Measurements from ENCODE around the gene EML5.
"Not testable (repeated sequence)": the region's sequence is repeated elsewhere in the genome, so short reads cannot be mapped to it uniquely, and the experiment has no call there.

Gene EML5

GRCh38 chr14:88829188-88829587 lies 36.4 kb upstream of the EML5 start:
- Histone ChIP-seq H3K27me3 (ENCODE audit: control insufficient read depth in 1 of 2, insufficient read depth in 2 of 2, low read length in 2 of 2) (no peaks in the 10 kb centered on the region), H3K36me3 (ENCODE audit: control insufficient read depth in 1 of 2, insufficient read depth in 2 of 2, low read length in 2 of 2) (no peaks in the 10 kb centered on the region), H3K4me3 (ENCODE audit: low read depth in 1 of 2, low read length in 2 of 2) (no peak overlapping the region), H3K4me1 (ENCODE audit: control insufficient read depth in 1 of 2, insufficient read depth in 2 of 2, low read length in 2 of 2) (peaks cover 0 to 10% of the 10 kb centered on the region in 2 donors), H3K9ac (ENCODE audit: low read depth in 1 of 2, low read length in 2 of 2) (no peak overlapping the region), H3K27ac (ENCODE audit: low read depth, low read length) (no peak overlapping the region), H3K9me3 (ENCODE audit: control insufficient read depth in 1 of 2, low read length in 2 of 2) (no peaks in the 10 kb centered on the region)

GRCh38 chr14:88825503-88825902 lies 32.8 kb upstream of the EML5 start:
- no peak overlapping the region for H3K27ac ChIP-seq (ENCODE audit: low read depth, low read length)
- no peaks in the 10 kb centered on the region for H3K36me3 ChIP-seq (ENCODE audit: control insufficient read depth in 1 of 2, insufficient read depth in 2 of 2, low read length in 2 of 2)
- peaks cover 0 to 10% of the 10 kb centered on the region in 2 donors for H3K4me1 ChIP-seq (ENCODE audit: control insufficient read depth in 1 of 2, insufficient read depth in 2 of 2, low read length in 2 of 2)
- H3K27me3 ChIP-seq (ENCODE audit: control insufficient read depth in 1 of 2, insufficient read depth in 2 of 2, low read length in 2 of 2), result no peaks in the 10 kb centered on the region
- H3K9me3 ChIP-seq (ENCODE audit: control insufficient read depth in 1 of 2, low read length in 2 of 2), result no peaks in the 10 kb centered on the region
- peak overlapping the region in 1 of 2 donors; percentile 70 for H3K9ac ChIP-seq (ENCODE audit: low read depth in 1 of 2, low read length in 2 of 2)
- peak overlapping the region in 1 of 2 donors; percentile 96 for H3K4me3 ChIP-seq (ENCODE audit: low read depth in 1 of 2, low read length in 2 of 2)

GRCh38 chr14:88825078-88825458 lies 32.3 kb upstream of the EML5 start:
- Histone ChIP-seq H3K27me3 (ENCODE audit: control insufficient read depth in 1 of 2, insufficient read depth in 2 of 2, low read length in 2 of 2) (no peaks in the 10 kb centered on the region), H3K9me3 (ENCODE audit: control insufficient read depth in 1 of 2, low read length in 2 of 2) (no peaks in the 10 kb centered on the region), H3K27ac (ENCODE audit: low read depth, low read length) (no peak overlapping the region), H3K4me1 (ENCODE audit: control insufficient read depth in 1 of 2, insufficient read depth in 2 of 2, low read length in 2 of 2) (peaks cover 0 to 10% of the 10 kb centered on the region in 2 donors), H3K36me3 (ENCODE audit: control insufficient read depth in 1 of 2, insufficient read depth in 2 of 2, low read length in 2 of 2) (no peaks in the 10 kb centered on the region), H3K4me3 (ENCODE audit: low read depth in 1 of 2, low read length in 2 of 2) (peak overlapping the region; percentile 93 to 96), H3K9ac (ENCODE audit: low read depth in 1 of 2, low read length in 2 of 2) (peak overlapping the region; percentile 70 to 90)

GRCh38 chr14:88824314-88825077 lies 31.7 kb upstream of the EML5 start, which contains the start of gene TTC8:
TSS of gene TTC8 (plus strand) at chr14:88824651. CDS start at chr14:88824708, 57 bp downstream.
- H3K9ac ChIP-seq (ENCODE audit: low read depth in 1 of 2, low read length in 2 of 2), result peak within 1 kb of the TSS; percentile 70 to 90
- peak within 1 kb of the TSS; percentile 93 to 96 for H3K4me3 ChIP-seq (ENCODE audit: low read depth in 1 of 2, low read length in 2 of 2)
- H3K9me3 ChIP-seq (ENCODE audit: control insufficient read depth in 1 of 2, low read length in 2 of 2), result no peaks in the 10 kb centered on the region
- H3K27me3 ChIP-seq (ENCODE audit: control insufficient read depth in 1 of 2, insufficient read depth in 2 of 2, low read length in 2 of 2), result no peaks in the 10 kb centered on the region
- peak within 1 kb of the TSS; percentile 86 for H3K27ac ChIP-seq (ENCODE audit: low read depth, low read length)
- H3K4me1 ChIP-seq (ENCODE audit: control insufficient read depth in 1 of 2, insufficient read depth in 2 of 2, low read length in 2 of 2), result peaks cover 0 to 10% of the 10 kb centered on the region in 2 donors
- H3K36me3 ChIP-seq (ENCODE audit: control insufficient read depth in 1 of 2, insufficient read depth in 2 of 2, low read length in 2 of 2), result no peaks in the 10 kb centered on the region

GRCh38 chr14:88823968-88824313 lies 31.2 kb upstream of the EML5 start:
- Histone ChIP-seq H3K36me3 (ENCODE audit: control insufficient read depth in 1 of 2, insufficient read depth in 2 of 2, low read length in 2 of 2) (no peaks in the 10 kb centered on the region), H3K27ac (ENCODE audit: low read depth, low read length) (peak overlapping the region; percentile 86), H3K9ac (ENCODE audit: low read depth in 1 of 2, low read length in 2 of 2) (peak overlapping the region; percentile 13 to 70), H3K4me3 (ENCODE audit: low read depth in 1 of 2, low read length in 2 of 2) (peak overlapping the region; percentile 93 to 96), H3K4me1 (ENCODE audit: control insufficient read depth in 1 of 2, insufficient read depth in 2 of 2, low read length in 2 of 2) (peaks cover 0 to 10% of the 10 kb centered on the region in 2 donors), H3K27me3 (ENCODE audit: control insufficient read depth in 1 of 2, insufficient read depth in 2 of 2, low read length in 2 of 2) (no peaks in the 10 kb centered on the region), H3K9me3 (ENCODE audit: control insufficient read depth in 1 of 2, low read length in 2 of 2) (no peaks in the 10 kb centered on the region)

- Histone ChIP-seq H3K9me3 (ENCODE audit: control insufficient read depth in 1 of 2, low read length in 2 of 2) (no peaks in the 10 kb centered on the region), H3K4me1 (ENCODE audit: control insufficient read depth in 1 of 2, insufficient read depth in 2 of 2, low read length in 2 of 2) (peaks cover 0 to 10% of the 10 kb centered on the region in 2 donors), H3K27me3 (ENCODE audit: control insufficient read depth in 1 of 2, insufficient read depth in 2 of 2, low read length in 2 of 2) (no peaks in the 10 kb centered on the region), H3K9ac (ENCODE audit: low read depth in 1 of 2, low read length in 2 of 2) (no peak overlapping the region), H3K4me3 (ENCODE audit: low read depth in 1 of 2, low read length in 2 of 2) (no peak overlapping the region), H3K27ac (ENCODE audit: low read depth, low read length) (no peak overlapping the region), H3K36me3 (ENCODE audit: control insufficient read depth in 1 of 2, insufficient read depth in 2 of 2, low read length in 2 of 2) (no peaks in the 10 kb centered on the region)
Observed at GRCh38 chr14:88821888-88822287, 29.1 kb upstream of the EML5 start.

- H3K9ac ChIP-seq (ENCODE audit: low read depth in 1 of 2, low read length in 2 of 2), result no peak overlapping the region
- no peaks in the 10 kb centered on the region for H3K36me3 ChIP-seq (ENCODE audit: control insufficient read depth in 1 of 2, insufficient read depth in 2 of 2, low read length in 2 of 2)
- H3K9me3 ChIP-seq (ENCODE audit: control insufficient read depth in 1 of 2, low read length in 2 of 2), result no peaks in the 10 kb centered on the region
- peaks cover 0 to 10% of the 10 kb centered on the region in 2 donors for H3K4me1 ChIP-seq (ENCODE audit: control insufficient read depth in 1 of 2, insufficient read depth in 2 of 2, low read length in 2 of 2)
- H3K4me3 ChIP-seq (ENCODE audit: low read depth in 1 of 2, low read length in 2 of 2), result no peak overlapping the region
- H3K27ac ChIP-seq (ENCODE audit: low read depth, low read length), result no peak overlapping the region
- H3K27me3 ChIP-seq (ENCODE audit: control insufficient read depth in 1 of 2, insufficient read depth in 2 of 2, low read length in 2 of 2), result no peaks in the 10 kb centered on the region
Observed at GRCh38 chr14:88821378-88821777, 28.6 kb upstream of the EML5 start.

- H3K36me3 ChIP-seq (ENCODE audit: control insufficient read depth in 1 of 2, insufficient read depth in 2 of 2, low read length in 2 of 2); H3K9ac ChIP-seq (ENCODE audit: low read depth in 1 of 2, low read length in 2 of 2); H3K27ac ChIP-seq (ENCODE audit: low read depth, low read length); H3K4me3 ChIP-seq (ENCODE audit: low read depth in 1 of 2, low read length in 2 of 2); H3K4me1 ChIP-seq (ENCODE audit: control insufficient read depth in 1 of 2, insufficient read depth in 2 of 2, low read length in 2 of 2); H3K9me3 ChIP-seq (ENCODE audit: control insufficient read depth in 1 of 2, low read length in 2 of 2); H3K27me3 ChIP-seq (ENCODE audit: control insufficient read depth in 1 of 2, insufficient read depth in 2 of 2, low read length in 2 of 2): not testable (repeated sequence)
Observed at GRCh38 chr14:88819674-88820073, 26.9 kb upstream of the EML5 start.

GRCh38 chr14:88818018-88818417 lies 25.3 kb upstream of the EML5 start:
- Histone ChIP-seq H3K9me3 (ENCODE audit: control insufficient read depth in 1 of 2, low read length in 2 of 2) (no peaks in the 10 kb centered on the region), H3K9ac (ENCODE audit: low read depth in 1 of 2, low read length in 2 of 2) (no peak overlapping the region), H3K4me3 (ENCODE audit: low read depth in 1 of 2, low read length in 2 of 2) (no peak overlapping the region), H3K36me3 (ENCODE audit: control insufficient read depth in 1 of 2, insufficient read depth in 2 of 2, low read length in 2 of 2) (no peaks in the 10 kb centered on the region), H3K4me1 (ENCODE audit: control insufficient read depth in 1 of 2, insufficient read depth in 2 of 2, low read length in 2 of 2) (no peaks in the 10 kb centered on the region), H3K27ac (ENCODE audit: low read depth, low read length) (no peak overlapping the region), H3K27me3 (ENCODE audit: control insufficient read depth in 1 of 2, insufficient read depth in 2 of 2, low read length in 2 of 2) (no peaks in the 10 kb centered on the region)

GRCh38 chr14:88815980-88816379 lies 23.2 kb upstream of the EML5 start:
- H3K27me3 ChIP-seq (ENCODE audit: control insufficient read depth in 1 of 2, insufficient read depth in 2 of 2, low read length in 2 of 2), result no peaks in the 10 kb centered on the region
- H3K27ac ChIP-seq (ENCODE audit: low read depth, low read length), result no peak overlapping the region
- no peaks in the 10 kb centered on the region for H3K36me3 ChIP-seq (ENCODE audit: control insufficient read depth in 1 of 2, insufficient read depth in 2 of 2, low read length in 2 of 2)
- no peak overlapping the region for H3K9ac ChIP-seq (ENCODE audit: low read depth in 1 of 2, low read length in 2 of 2)
- no peak overlapping the region for H3K4me3 ChIP-seq (ENCODE audit: low read depth in 1 of 2, low read length in 2 of 2)
- H3K9me3 ChIP-seq (ENCODE audit: control insufficient read depth in 1 of 2, low read length in 2 of 2), result no peaks in the 10 kb centered on the region
- H3K4me1 ChIP-seq (ENCODE audit: control insufficient read depth in 1 of 2, insufficient read depth in 2 of 2, low read length in 2 of 2), result no peaks in the 10 kb centered on the region
